ENCODE measurements around the gene TIMM44. TPM values are rescaled to one million over a fixed set of nuclear protein-coding genes. Genes with fewer than 3 reads are reported as not detected.

TIMM44 gene
- total and polyA plus RNA-seq, 2 of the 8 experiments (the other 6 are each of a cell fraction or from before 2014, with no cell fraction given), result 131 to 150 TPM

DNA sequence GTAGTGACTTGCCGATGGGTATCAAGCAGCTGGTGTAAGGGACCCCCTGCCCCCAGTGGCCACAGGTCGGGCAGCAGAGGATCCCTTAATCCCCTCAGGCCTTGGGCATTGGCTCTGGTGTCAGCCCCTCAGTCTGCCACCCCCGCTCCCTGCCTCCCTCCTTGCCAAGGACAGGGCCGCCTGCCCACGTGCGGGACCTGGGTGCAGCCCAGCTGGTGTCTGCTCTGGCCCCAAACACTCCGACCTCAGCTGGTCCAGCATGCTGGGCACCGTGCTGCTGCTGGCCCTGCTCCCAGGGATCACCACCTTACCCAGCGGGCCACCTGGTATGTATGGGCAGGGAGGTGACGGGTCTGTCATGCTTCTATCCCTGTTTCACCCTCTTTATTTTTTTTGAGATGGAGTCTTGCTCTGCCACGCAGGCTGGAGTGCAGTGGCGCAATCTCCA, 28.8 kb downstream of the TIMM44 start, which contains the start of gene TGFBR3L:
Gene TGFBR3L (plus strand): TSS at position 233 of the 448 bp plus-strand sequence.
- Histone ChIP-seq H3K27ac (ENCODE audit: low read depth, low read length) (no peak within 1 kb of the TSS), H3K9ac (replicated peaks in 1 of 4; ENCODE audit: extremely low read depth in 1 of 4, low read depth in 3 of 4, low read length in 3 of 4) (no peak within 1 kb of the TSS), H3K36me3 (ENCODE audit: control insufficient read depth in 2 of 4, insufficient read depth in 4 of 4, low read length in 3 of 4) (peaks cover 5 to 30% (median 16%) of the 10 kb centered on the region in 4 experiments; a peak in 4 of 8 replicates), H3K79me2 (ENCODE audit: control insufficient read depth in 1 of 2, insufficient read depth in 2 of 2, low read length in 2 of 2) (no peaks in the 10 kb centered on the region), H4K91ac (replicated peaks; ENCODE audit: insufficient read length, low read length) (peak within 1 kb of the TSS; percentile 3), H2BK120ac (replicated peaks; ENCODE audit: low read depth, low read length) (no peak within 1 kb of the TSS), H3K4me1 (replicated peaks in 1 of 4; ENCODE audit: control insufficient read depth in 3 of 4, insufficient read depth in 4 of 4, low read length in 3 of 4) (peaks cover 0 to 11% (median 8%) of the 10 kb centered on the region in 4 experiments; a peak in 5 of 7 replicates), H3K9me3 (ENCODE audit: insufficient read depth in 2 of 2, low read depth in 1 of 2, low read length in 1 of 2) (no peaks in the 10 kb centered on the region), H3K4me2 (ENCODE audit: insufficient read depth in 1 of 2, low read depth in 2 of 2, low read length in 2 of 2) (peak within 1 kb of the TSS; percentile 86 to 94; a peak in 3 of 4 replicates), H4K5ac (ENCODE audit: insufficient read length, low read depth, low read length) (no peak within 1 kb of the TSS), H2BK15ac (ENCODE audit: low read length) (no peak within 1 kb of the TSS), H2AFZ (ENCODE audit: low read length) (no peak within 1 kb of the TSS), H3K23ac (ENCODE audit: insufficient read length) (no peak within 1 kb of the TSS), H4K20me1 (replicated peaks in 1 of 2; ENCODE audit: control insufficient read depth in 1 of 2, insufficient read depth in 2 of 2, low read length in 2 of 2) (peaks cover 2 to 8% of the 10 kb centered on the region in 2 experiments), H2BK12ac (ENCODE audit: low read depth, low read length) (no peak within 1 kb of the TSS), H4K8ac (ENCODE audit: extremely low read depth, insufficient read depth, low read length) (no peak within 1 kb of the TSS), H3K56ac (replicated peaks; ENCODE audit: insufficient read length, low read depth, low read length) (no peak within 1 kb of the TSS), H3K79me1 (ENCODE audit: low read depth, low read length) (no peaks in the 10 kb centered on the region), H3K18ac (ENCODE audit: extremely low read depth, low read length) (no peak within 1 kb of the TSS; the same call in 1 of the 2 replicates), H3K14ac (ENCODE audit: insufficient read length) (no peak within 1 kb of the TSS), H3K23me2 (ENCODE audit: low read depth, low read length) (peaks cover 13% of the 10 kb centered on the region; the same call in 1 of the 2 replicates), H3K27me3 (replicated peaks in 1 of 4; ENCODE audit: control insufficient read depth in 3 of 4, extremely low read depth in 1 of 4, insufficient read depth in 3 of 4, low read length in 3 of 4) (peaks cover 17 to 45% (median 39%) of the 10 kb centered on the region in 4 experiments; a peak in 6 of 7 replicates), H2BK20ac (ENCODE audit: low read length) (no peak within 1 kb of the TSS), H2AK5ac (ENCODE audit: low read depth, low read length) (0 out of 2 replicates have a peak within 1 kb of the TSS, but pooled peaks have one; percentile 11), H3K4ac (replicated peaks; ENCODE audit: insufficient read length, low read depth, low read length) (no peak within 1 kb of the TSS), H2BK5ac (ENCODE audit: low read depth, low read length) (no peak within 1 kb of the TSS), H3K4me3 (ENCODE audit: extremely low read depth in 1 of 4, insufficient read depth in 2 of 4, low read depth in 3 of 4, low read length in 4 of 4) (peak within 1 kb of the TSS in 3 of 4 experiments; percentile 29 to 64 (median 38); a peak in 2 of 8 replicates)
- no peak for DNase-seq (ENCODE audit: low read depth in 1 of 2, low spot score in 2 of 2)
- CTCF ChIA-PET (ENCODE audit: partially characterized antibody), result interaction anchor here (1.0 to 9.0 kb wide), 8 partner anchors 11 to 62 kb away, joined by 3 to 112 read pairs (median 4); partner anchors contain the start of gene MAP2K7
- POLR2A ChIA-PET (ENCODE audit: partially characterized antibody), result interaction anchor here (0.8 to 10.6 kb wide), 8 partner anchors 12 to 155 kb away, joined by 3 to 106 read pairs (median 8); partner anchors contain the start of genes CTXN1, MAP2K7 and TIMM44
- TF ChIP-seq POLR2AphosphoS5 (IDR thresholded peaks at IDR 0.05; ENCODE audit: low read depth, low read length), result no peak
- TF ChIP-seq NANOG (IDR thresholded peaks at IDR 0.05; ENCODE audit: insufficient read depth, low read depth, low read length, poor library complexity, severe bottlenecking), result no peak
- no peak for TF ChIP-seq E2F6 (IDR thresholded peaks at IDR 0.05)
- WGBS, 2 experiments (ENCODE audit: extremely low coverage in 1 of 2, insufficient coverage in 1 of 2, insufficient read length in 1 of 2, insufficient replicate concordance in 2 of 2, low coverage in 1 of 2, low lambda C conversion rate in 2 of 2, missing lambda C conversion rate in 1 of 2), result 92% methylated on average over 12 of the region's 12 CpGs; no CpG with 5 or more reads in 1 of the 2 experiments
- no peak for FAIRE-seq
